Measurements from ENCODE around the gene TAS1R2.

Gene TAS1R2

DNA sequence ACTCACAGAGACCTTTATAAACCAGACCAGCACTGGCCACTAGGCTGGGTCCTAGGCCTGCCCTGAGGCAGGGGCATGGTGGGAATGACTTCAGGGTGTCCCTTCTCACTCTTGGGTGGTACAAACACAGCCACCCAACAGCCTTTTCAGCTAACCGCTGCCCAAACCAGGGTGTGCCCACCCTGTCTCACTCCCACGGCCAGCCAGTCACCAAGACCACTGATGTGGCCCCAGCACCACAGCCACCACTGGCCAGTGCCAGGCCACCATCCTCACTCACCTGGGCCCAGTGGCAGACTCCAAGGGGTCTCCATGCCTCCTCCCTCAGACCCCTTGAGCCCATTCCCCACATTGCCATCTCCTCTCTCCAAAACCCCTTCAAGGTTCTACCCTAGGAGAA, 27.8 kb downstream of the TAS1R2 start:
- H3K27ac ChIP-seq (ENCODE audit: low read length): no peak overlapping the region
- H3K27me3 ChIP-seq (ENCODE audit: control insufficient read depth, insufficient read depth, low read length): peaks cover 7% of the 10 kb centered on the region
- H3K9me3 ChIP-seq (ENCODE audit: control insufficient read depth, low read depth, low read length): no peaks in the 10 kb centered on the region
- H3K9ac ChIP-seq (ENCODE audit: low read length): no peak overlapping the region
- H3K36me3 ChIP-seq (ENCODE audit: control insufficient read depth, low read depth, low read length): no peaks in the 10 kb centered on the region
- no peaks in the 10 kb centered on the region for H3K4me1 ChIP-seq (ENCODE audit: control insufficient read depth, low read depth, low read length)
- H3K4me3 ChIP-seq (ENCODE audit: low read length): no peak overlapping the region

DNA sequence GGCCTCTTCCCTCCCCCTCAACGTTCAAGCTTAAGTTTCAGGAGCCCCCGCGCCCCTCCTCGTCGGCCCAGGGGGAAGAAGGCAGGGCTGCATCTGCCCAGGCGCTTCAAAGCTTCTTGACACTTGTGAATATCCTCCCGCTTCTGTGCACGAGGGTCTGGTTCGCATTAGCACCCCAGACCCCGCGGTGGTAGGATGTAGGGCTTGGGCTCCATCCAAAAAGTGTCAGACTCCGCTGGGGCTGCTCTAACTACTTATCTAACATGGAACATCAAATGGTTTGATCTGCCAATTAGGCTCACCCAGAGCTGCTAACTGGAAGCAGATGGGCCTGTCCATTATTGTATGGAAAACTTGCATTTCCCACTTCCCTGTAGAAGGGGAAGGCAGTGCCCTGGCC, 28.9 kb downstream of the TAS1R2 start:
- no peaks in the 10 kb centered on the region for H3K36me3 ChIP-seq (ENCODE audit: control insufficient read depth, low read depth, low read length)
- H3K9me3 ChIP-seq (ENCODE audit: control insufficient read depth, low read depth, low read length): no peaks in the 10 kb centered on the region
- H3K4me1 ChIP-seq (ENCODE audit: control insufficient read depth, low read depth, low read length): no peaks in the 10 kb centered on the region
- peaks cover 7% of the 10 kb centered on the region for H3K27me3 ChIP-seq (ENCODE audit: control insufficient read depth, insufficient read depth, low read length)
- H3K9ac ChIP-seq (ENCODE audit: low read length): no peak overlapping the region
- H3K27ac ChIP-seq (ENCODE audit: low read length): no peak overlapping the region
- no peak overlapping the region for H3K4me3 ChIP-seq (ENCODE audit: low read length)

GRCh38 chr1:18829671-18830070, 29.8 kb downstream of the TAS1R2 start:
- H3K4me3 ChIP-seq (ENCODE audit: low read length): no peak overlapping the region
- H3K9ac ChIP-seq (ENCODE audit: low read length): no peak overlapping the region
- H3K27ac ChIP-seq (ENCODE audit: low read length): no peak overlapping the region
- H3K36me3 ChIP-seq (ENCODE audit: control insufficient read depth, low read depth, low read length): no peaks in the 10 kb centered on the region
- H3K9me3 ChIP-seq (ENCODE audit: control insufficient read depth, low read depth, low read length): no peaks in the 10 kb centered on the region
- peaks cover 7% of the 10 kb centered on the region for H3K27me3 ChIP-seq (ENCODE audit: control insufficient read depth, insufficient read depth, low read length)
- no peaks in the 10 kb centered on the region for H3K4me1 ChIP-seq (ENCODE audit: control insufficient read depth, low read depth, low read length)

GRCh38 chr1:18828224-18828623, 31.2 kb downstream of the TAS1R2 start:
- Histone ChIP-seq H3K27ac (ENCODE audit: low read length) (no peak overlapping the region), H3K36me3 (ENCODE audit: control insufficient read depth, low read depth, low read length) (no peaks in the 10 kb centered on the region), H3K4me1 (ENCODE audit: control insufficient read depth, low read depth, low read length) (no peaks in the 10 kb centered on the region), H3K9me3 (ENCODE audit: control insufficient read depth, low read depth, low read length) (no peaks in the 10 kb centered on the region), H3K4me3 (ENCODE audit: low read length) (no peak overlapping the region), H3K9ac (ENCODE audit: low read length) (no peak overlapping the region), H3K27me3 (ENCODE audit: control insufficient read depth, insufficient read depth, low read length) (no peaks in the 10 kb centered on the region)

- H3K27me3 ChIP-seq (ENCODE audit: control insufficient read depth, insufficient read depth, low read length): peaks cover 19% of the 10 kb centered on the region
- no peaks in the 10 kb centered on the region for H3K9me3 ChIP-seq (ENCODE audit: control insufficient read depth, low read depth, low read length)
- H3K27ac ChIP-seq (ENCODE audit: low read length): no peak overlapping the region
- H3K9ac ChIP-seq (ENCODE audit: low read length): no peak overlapping the region
- no peaks in the 10 kb centered on the region for H3K36me3 ChIP-seq (ENCODE audit: control insufficient read depth, low read depth, low read length)
- H3K4me3 ChIP-seq (ENCODE audit: low read length): no peak overlapping the region
- H3K4me1 ChIP-seq (ENCODE audit: control insufficient read depth, low read depth, low read length): no peaks in the 10 kb centered on the region
Measured at GRCh38 chr1:18823438-18823837, 36.0 kb downstream of the TAS1R2 start.

- Histone ChIP-seq H3K9ac (ENCODE audit: low read length) (no peak overlapping the region), H3K4me3 (ENCODE audit: low read length) (no peak overlapping the region), H3K9me3 (ENCODE audit: control insufficient read depth, low read depth, low read length) (no peaks in the 10 kb centered on the region), H3K4me1 (ENCODE audit: control insufficient read depth, low read depth, low read length) (no peaks in the 10 kb centered on the region), H3K27me3 (ENCODE audit: control insufficient read depth, insufficient read depth, low read length) (peaks cover 27% of the 10 kb centered on the region), H3K27ac (ENCODE audit: low read length) (no peak overlapping the region), H3K36me3 (ENCODE audit: control insufficient read depth, low read depth, low read length) (no peaks in the 10 kb centered on the region)
Measured at GRCh38 chr1:18820791-18821641, 38.4 kb downstream of the TAS1R2 start.

GRCh38 chr1:18819986-18820790, 39.3 kb downstream of the TAS1R2 start:
- H3K27me3 ChIP-seq (ENCODE audit: control insufficient read depth, insufficient read depth, low read length): peaks cover 27% of the 10 kb centered on the region
- H3K9ac ChIP-seq (ENCODE audit: low read length): no peak overlapping the region
- H3K36me3 ChIP-seq (ENCODE audit: control insufficient read depth, low read depth, low read length): no peaks in the 10 kb centered on the region
- H3K4me3 ChIP-seq (ENCODE audit: low read length): no peak overlapping the region
- H3K27ac ChIP-seq (ENCODE audit: low read length): no peak overlapping the region
- no peaks in the 10 kb centered on the region for H3K4me1 ChIP-seq (ENCODE audit: control insufficient read depth, low read depth, low read length)
- H3K9me3 ChIP-seq (ENCODE audit: control insufficient read depth, low read depth, low read length): no peaks in the 10 kb centered on the region

DNA sequence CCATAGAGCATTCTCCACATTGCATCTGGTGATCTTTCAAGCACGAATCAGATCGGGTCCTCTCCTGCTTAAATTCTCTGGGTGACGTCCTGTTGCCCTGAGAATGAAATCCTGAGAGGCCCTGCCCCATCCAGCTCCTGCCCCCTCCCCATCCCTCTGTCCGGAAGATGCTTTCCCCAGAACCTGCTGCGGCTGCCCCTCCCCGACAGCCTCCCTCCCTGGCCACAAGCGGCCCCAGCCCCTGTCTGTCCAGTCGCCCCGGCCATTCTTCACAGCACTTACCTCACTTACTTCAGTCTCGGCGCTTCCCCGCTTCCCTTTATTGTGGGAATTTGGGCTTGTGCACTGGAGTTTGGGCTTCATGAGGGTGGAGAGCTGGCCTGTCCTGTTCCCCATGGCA, 40.3 kb downstream of the TAS1R2 start:
- Histone ChIP-seq H3K4me3 (ENCODE audit: low read length) (no peak overlapping the region), H3K27me3 (ENCODE audit: control insufficient read depth, insufficient read depth, low read length) (peaks cover 27% of the 10 kb centered on the region), H3K27ac (ENCODE audit: low read length) (no peak overlapping the region), H3K9me3 (ENCODE audit: control insufficient read depth, low read depth, low read length) (no peaks in the 10 kb centered on the region), H3K4me1 (ENCODE audit: control insufficient read depth, low read depth, low read length) (no peaks in the 10 kb centered on the region), H3K36me3 (ENCODE audit: control insufficient read depth, low read depth, low read length) (no peaks in the 10 kb centered on the region), H3K9ac (ENCODE audit: low read length) (no peak overlapping the region)

GRCh38 chr1:18817795-18818435, 41.5 kb downstream of the TAS1R2 start:
- Histone ChIP-seq H3K4me3 (ENCODE audit: low read length) (no peak overlapping the region), H3K36me3 (ENCODE audit: control insufficient read depth, low read depth, low read length) (no peaks in the 10 kb centered on the region), H3K27ac (ENCODE audit: low read length) (no peak overlapping the region), H3K9ac (ENCODE audit: low read length) (no peak overlapping the region), H3K4me1 (ENCODE audit: control insufficient read depth, low read depth, low read length) (no peaks in the 10 kb centered on the region), H3K9me3 (ENCODE audit: control insufficient read depth, low read depth, low read length) (no peaks in the 10 kb centered on the region), H3K27me3 (ENCODE audit: control insufficient read depth, insufficient read depth, low read length) (peaks cover 27% of the 10 kb centered on the region)

DNA sequence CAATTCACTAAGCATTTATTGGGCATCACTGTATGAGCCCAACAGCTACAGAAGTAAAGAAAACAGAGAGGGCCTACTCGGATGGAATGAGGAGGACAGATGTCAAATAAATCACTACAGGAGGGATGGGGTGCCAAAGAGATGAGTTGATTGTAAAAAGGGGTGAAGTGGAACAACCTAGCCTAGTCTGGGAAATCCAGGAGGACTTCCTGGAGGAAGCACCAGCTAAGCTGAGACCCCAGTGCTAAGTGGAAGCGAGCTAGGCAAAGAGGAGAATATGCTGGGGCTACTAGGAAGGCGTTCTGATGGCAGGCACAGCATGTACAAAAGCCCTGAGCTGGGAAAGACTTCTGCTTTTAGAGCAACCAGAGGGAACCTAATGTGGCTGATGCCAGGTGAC, 42.1 kb downstream of the TAS1R2 start:
- no peaks in the 10 kb centered on the region for H3K9me3 ChIP-seq (ENCODE audit: control insufficient read depth, low read depth, low read length)
- no peaks in the 10 kb centered on the region for H3K4me1 ChIP-seq (ENCODE audit: control insufficient read depth, low read depth, low read length)
- H3K27ac ChIP-seq (ENCODE audit: low read length): no peak overlapping the region
- no peak overlapping the region for H3K4me3 ChIP-seq (ENCODE audit: low read length)
- H3K27me3 ChIP-seq (ENCODE audit: control insufficient read depth, insufficient read depth, low read length): peaks cover 27% of the 10 kb centered on the region
- no peak overlapping the region for H3K9ac ChIP-seq (ENCODE audit: low read length)
- H3K36me3 ChIP-seq (ENCODE audit: control insufficient read depth, low read depth, low read length): no peaks in the 10 kb centered on the region

GRCh38 chr1:18816808-18817207, 42.7 kb downstream of the TAS1R2 start:
- H3K9ac ChIP-seq (ENCODE audit: low read length): no peak overlapping the region
- peaks cover 27% of the 10 kb centered on the region for H3K27me3 ChIP-seq (ENCODE audit: control insufficient read depth, insufficient read depth, low read length)
- H3K36me3 ChIP-seq (ENCODE audit: control insufficient read depth, low read depth, low read length): no peaks in the 10 kb centered on the region
- no peaks in the 10 kb centered on the region for H3K4me1 ChIP-seq (ENCODE audit: control insufficient read depth, low read depth, low read length)
- H3K4me3 ChIP-seq (ENCODE audit: low read length): no peak overlapping the region
- no peak overlapping the region for H3K27ac ChIP-seq (ENCODE audit: low read length)
- no peaks in the 10 kb centered on the region for H3K9me3 ChIP-seq (ENCODE audit: control insufficient read depth, low read depth, low read length)
